ENCODE data around the gene SLC22A23.

DNA sequence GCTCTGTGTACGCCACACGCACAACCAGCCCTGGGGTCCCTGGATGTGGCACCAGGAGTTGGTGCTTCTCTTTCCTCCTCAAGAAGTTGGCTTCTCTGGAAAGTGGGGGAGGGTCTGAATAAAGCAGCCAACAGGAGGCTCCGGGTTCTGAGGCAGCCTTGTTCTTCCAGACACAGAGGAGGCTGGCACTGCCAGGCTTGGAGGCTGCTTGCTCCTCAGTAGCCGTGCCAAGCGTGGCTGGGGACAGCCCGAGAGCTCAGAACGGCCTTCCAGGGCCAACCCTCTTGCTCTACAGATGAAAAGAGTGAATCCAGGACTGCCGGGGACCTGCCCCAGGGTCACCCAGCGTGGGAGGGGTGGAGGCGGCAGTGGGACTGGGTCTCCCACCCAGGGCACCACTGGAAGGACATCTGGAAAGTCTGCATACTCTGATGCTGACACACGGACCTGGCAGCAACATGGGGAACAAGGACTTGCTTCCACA lies 70.4 kb downstream of the SLC22A23 start:
- TF ChIP-seq, protein P1, sequence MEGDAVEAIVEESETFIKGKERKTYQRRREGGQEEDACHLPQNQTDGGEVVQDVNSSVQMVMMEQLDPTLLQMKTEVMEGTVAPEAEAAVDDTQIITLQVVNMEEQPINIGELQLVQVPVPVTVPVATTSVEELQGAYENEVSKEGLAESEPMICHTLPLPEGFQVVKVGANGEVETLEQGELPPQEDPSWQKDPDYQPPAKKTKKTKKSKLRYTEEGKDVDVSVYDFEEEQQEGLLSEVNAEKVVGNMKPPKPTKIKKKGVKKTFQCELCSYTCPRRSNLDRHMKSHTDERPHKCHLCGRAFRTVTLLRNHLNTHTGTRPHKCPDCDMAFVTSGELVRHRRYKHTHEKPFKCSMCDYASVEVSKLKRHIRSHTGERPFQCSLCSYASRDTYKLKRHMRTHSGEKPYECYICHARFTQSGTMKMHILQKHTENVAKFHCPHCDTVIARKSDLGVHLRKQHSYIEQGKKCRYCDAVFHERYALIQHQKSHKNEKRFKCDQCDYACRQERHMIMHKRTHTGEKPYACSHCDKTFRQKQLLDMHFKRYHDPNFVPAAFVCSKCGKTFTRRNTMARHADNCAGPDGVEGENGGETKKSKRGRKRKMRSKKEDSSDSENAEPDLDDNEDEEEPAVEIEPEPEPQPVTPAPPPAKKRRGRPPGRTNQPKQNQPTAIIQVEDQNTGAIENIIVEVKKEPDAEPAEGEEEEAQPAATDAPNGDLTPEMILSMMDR (IDR thresholded peaks at IDR 0.05): no peak
- no peak for TF ChIP-seq POLR2A (IDR thresholded peaks at IDR 0.05)
- TF ChIP-seq EP300 (IDR thresholded peaks at IDR 0.05): no peak
